ENCODE data around the gene KIDINS220.
"Not testable (repeated sequence)": the region's sequence is repeated elsewhere in the genome, so short reads cannot be mapped to it uniquely, and the experiment has no call there.

Gene KIDINS220

DNA sequence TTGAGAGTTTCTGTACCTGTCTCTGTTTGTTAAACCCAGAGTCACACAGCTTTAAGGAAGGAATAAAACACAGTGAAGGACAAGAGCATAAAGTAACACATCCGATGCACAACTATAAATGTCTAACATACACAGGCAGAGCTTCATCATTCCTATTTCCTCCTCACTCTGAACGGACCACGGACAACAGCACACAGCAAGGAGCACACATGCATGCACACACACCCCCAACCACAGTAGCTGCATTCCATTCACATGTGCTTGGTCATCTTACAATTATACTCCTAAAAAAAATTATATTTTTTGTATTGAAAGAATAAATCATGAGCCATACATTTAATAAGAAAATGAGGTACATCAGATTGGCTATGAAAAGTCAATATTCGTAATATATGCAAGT is 97.3 kb downstream of the KIDINS220 start:
- DNase-seq = no peak

DNA sequence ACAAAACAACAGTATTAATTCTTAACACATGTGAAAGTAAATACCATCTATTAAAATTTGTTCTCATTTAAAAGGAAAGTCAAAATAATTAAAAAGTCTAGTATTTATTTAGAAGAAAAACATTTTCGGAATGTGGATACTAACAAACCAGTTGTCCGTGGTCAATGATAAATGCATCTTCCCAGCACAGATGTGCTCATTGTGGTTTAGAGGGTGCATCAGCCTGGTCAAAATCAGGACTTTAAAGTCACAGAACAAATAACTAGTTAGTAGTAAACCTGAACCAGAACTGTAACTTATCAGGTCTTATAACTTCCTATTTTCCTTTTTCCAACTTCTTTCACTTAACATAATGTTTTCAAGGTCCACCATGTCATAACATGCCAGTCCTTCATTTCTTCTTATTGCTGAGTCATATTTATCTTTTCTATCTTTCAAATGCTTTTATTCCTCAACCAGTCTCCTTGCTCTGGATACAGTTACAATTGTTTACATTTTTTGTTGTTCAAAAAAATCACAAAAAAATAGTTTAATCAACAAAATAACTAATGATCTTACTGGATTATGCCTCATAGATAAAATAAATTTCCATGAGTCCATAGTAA is 99.7 kb downstream of the KIDINS220 start:
- DNase-seq = no peak

DNA sequence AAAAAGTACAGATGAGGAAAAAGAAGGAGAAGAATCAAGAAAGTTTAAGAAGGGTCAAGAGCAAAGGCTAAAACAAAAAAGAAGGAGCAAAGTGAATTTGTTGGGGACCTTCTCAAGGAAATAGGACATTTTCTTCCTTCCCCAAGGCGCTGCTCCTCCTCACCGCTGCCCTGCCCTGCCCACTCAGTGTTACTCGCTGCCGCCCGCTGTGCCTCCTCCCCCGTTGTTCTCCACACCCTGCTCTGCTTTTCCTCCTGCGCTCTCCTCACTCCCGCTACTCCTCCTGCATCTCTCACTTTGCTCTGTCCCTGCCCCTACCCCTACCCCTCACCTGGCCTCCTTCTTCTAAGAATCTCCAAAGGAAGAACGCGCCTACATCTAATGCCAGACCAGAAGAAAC is 104.8 kb downstream of the KIDINS220 start:
- DNase-seq = no peak

DNA sequence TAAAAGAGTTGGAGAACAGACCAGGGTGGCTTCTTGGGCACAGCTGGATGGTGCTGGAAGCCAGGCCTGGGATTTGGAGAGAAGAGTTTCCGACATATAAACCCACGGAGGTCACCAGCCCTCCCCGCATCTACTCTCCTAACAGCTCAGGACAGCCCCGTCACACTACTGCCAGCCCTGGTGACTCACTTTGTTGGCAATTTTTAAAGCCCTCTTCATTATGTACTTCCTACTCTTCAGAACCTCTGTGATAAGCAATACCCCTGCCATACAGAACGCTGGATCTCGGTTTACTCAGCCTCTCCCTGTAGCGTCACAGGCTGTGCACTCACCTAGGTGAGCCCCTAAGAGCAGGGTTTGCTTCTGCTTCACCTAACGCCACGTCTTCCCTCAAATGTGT is 107.5 kb downstream of the KIDINS220 start:
- DNase-seq = no peak

DNA sequence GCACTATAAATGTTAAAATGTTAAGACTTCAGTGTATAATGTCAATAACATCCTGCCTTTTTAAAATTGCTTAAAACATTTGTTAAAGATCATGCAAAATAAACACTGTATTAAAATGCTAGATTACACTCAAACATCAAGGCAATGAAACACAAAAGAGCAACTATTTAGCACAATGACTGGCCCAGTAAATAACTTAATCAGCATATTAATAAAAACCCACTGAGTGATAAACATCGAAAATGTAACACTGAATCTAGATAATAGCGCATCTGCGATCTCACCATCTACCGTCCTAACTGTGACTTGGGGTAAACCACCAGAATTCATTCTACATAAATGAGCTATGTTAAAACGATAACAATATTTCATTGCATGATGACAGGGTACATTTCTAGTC is 108.3 kb downstream of the KIDINS220 start:
- not testable (repeated sequence) for DNase-seq

DNA sequence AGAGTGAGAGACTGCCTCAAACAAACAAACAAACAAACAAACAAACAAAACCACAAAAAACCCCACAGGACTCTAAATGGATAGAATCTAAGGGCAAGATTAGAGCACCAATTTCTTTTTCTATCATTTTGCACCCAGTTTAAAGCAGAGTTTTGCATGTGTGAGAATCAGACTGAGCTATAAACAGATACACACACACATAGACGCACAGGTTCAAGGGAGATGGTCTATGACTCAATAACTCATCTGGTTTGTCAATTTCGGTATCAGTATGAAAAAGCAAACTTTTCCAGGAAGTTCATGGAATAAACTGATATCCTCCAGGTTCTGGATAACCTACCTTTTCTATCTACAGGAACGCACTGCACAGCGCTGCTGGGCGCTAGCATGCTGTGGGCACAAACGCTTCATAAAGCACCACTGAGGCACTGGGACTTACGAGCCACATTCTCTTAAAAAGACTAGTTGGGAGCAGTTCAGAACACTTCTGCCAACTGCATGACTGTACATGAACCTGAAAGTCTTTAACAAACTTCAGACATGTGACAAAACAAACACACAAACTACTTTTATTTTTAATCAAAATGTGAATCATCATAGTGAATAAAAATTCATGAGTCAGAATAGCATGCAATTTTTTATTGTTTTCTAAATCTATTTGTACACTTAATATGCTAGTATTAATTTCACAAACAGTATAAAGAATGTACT is 109.0 kb downstream of the KIDINS220 start:
- no peak for DNase-seq

DNA sequence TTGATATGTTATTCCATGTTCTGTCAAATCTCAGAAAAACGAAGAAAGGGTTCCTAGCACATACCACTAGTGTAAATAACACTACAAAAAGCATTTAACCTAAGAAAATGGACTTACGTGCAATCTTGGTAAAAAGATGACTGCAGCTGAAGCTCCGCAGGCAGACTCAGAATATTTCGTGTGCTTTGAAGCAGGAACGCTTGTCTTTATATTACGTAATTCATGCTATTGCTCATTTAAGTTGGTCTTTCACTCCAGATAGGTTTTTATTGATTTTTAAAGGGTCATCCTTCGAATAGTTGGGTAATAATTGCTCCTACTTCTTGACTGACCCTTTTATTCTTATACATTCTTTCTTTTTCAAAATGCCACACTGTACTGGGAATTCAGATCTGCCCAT is 111.6 kb downstream of the KIDINS220 start:
- DNase-seq = no peak

DNA sequence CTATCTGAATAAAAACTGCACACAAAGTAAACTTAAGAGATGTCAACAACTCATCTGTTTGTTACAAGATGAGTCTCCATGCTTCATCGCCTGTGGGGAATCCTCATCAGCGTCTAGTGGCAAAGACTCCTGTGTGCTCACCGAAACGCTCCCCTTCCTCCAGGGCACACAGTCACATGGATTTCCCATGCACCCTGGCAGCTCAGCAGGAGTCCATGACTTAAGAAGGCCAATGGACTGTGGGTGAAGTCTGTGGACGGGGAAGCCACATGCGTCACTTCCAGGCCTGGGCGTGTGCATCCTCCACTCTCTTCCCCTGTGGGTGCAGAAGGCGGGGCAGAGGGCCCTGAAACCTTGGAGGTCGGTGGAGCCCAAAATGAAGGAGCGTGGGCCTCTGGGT is 114.4 kb downstream of the KIDINS220 start:
- DNase-seq = no peak

GRCh38 chr2:8721410-8721809 is 116.0 kb downstream of the KIDINS220 start:
- DNase-seq = no peak

GRCh38 chr2:8720741-8721140 is 116.7 kb downstream of the KIDINS220 start:
- no peak for DNase-seq

DNA sequence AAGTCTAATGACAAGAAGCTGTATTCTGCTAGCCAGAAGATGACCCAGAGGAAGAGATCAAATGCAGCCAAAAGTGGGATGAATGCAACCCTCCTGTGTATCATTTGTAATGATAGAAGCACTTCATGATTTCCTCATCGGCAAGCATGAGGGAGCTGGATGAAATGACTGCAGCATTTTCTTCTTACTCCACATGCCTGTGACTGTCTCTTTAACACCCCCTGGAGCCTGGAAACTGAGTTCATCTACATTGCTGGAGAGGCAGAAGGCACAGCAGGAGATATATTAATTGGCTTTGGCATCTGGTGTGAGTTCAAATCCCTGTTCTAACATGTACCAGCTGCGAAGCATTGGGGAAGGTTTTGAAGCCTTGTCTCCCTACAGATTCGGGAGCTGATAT is 117.9 kb downstream of the KIDINS220 start:
- no peak for DNase-seq

DNA sequence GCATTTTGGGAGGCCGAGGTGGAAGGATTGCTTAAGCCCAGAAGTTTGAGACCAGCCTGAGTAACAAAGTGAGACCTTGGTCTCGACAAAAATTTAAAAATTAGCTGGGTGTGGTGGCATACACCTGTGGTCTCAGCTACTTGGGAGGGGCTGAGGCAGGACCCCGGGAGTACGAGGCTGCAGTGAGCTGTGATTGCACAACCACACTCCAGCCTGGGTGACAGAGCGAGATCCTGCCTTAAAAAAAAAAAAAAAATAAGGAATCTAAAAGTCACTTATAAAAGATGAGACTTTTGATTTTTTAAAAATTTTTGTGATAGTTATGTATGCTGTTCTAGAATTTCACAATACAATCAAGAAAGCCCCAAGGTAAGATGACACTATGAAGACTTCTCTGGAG is 122.4 kb downstream of the KIDINS220 start:
- DNase-seq = no peak

GRCh38 chr2:8714283-8714682 is 123.1 kb downstream of the KIDINS220 start:
- DNase-seq = no peak

DNA sequence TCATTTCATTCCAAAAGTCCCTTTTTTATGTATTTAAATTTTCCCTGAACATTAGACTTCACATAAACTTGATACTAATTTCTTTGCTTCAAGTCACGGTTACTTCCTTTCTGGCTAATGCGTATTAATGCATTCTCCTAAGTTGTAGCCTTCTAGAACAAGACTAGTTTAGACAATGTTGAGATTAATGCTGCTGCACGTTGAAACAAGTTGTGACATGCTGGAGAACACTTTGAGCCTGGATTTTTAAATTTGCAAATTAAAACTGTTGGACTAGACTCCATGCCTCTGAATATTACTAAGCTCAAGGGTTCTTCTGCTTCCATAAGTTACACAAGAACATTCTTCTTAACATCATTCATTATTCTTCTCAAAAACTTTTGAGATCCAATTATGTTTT is 126.5 kb downstream of the KIDINS220 start:
- DNase-seq = no peak

DNA sequence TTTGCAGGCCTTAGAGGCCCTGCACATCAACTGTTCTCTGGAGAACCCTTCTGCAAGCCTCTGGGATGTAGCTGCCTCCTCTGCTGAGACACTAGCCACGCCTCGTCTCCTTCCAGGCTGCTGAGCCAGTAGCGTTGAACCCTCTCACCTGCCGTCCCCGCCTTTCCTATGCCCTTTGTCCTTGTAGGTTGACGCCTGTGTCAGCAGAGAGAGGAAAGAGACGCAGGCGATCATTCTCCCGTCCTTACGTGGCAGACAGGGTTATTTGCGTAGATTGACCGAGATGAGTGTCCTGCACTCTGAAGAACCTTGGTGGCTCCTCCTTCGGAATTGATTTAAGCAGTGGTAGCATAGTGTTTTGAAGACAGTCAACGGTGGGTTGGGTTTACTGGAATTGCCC is 127.8 kb downstream of the KIDINS220 start:
- DNase-seq = no peak

- no peak for DNase-seq
Measured at GRCh38 chr2:8704906-8705305, 132.5 kb downstream of the KIDINS220 start.

DNA sequence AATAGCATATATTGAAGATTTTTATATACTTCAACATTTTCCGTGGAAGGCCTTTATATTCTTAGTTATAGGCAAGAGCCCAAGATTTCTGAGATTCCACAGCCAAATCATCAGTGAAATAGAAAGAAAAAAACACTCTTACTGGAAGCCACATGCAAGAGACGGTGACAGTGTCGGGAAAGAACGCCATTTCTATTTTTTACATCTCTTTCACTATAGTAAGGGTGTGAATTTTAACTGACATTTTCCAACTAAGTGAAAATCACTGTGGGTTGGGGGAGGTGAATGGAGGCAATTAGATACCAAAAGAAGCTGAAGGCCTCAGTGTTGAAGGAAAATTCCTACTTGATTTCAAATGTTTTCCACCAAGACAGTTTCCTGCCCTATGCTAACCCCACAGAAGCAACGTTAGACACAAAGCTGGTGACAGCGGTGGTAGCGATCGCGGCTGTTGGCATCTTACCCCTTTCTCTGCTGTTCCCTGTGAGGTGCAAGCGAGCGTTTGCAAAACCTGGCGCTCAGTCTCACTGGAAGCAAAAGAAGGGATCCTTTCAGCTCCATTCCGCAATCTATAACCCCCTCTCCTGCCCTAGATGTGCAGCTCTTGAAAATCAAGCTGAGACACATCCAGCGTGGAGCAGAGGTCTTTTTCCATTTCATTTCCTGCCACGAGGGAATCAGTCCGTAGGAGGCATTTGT is 135.6 kb downstream of the KIDINS220 start:
- no peak for DNase-seq

DNA sequence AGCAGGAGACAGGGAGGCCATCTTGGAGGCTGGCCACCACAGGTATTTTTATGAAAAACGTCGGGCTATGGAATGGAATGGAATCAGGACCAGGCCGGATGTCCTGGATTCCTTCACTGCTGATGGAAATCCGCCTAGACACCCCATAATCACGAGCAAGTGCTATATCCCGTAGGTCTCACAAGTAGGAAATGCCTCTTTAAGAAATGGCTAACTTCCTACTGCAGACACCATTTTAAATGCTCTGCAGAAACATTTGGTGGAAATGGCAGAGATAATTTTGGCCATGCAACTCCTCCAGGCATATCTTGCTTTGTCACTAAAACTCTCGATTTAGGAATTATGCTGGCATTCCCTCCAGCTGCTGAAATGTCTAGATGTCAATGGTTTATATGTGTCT is 137.6 kb downstream of the KIDINS220 start:
- DNase-seq = no peak

GRCh38 chr2:8697190-8697589 is 140.2 kb downstream of the KIDINS220 start:
- no peak for DNase-seq

- DNase-seq = no peak
Measured at GRCh38 chr2:8694737-8695136, 142.7 kb downstream of the KIDINS220 start.

DNA sequence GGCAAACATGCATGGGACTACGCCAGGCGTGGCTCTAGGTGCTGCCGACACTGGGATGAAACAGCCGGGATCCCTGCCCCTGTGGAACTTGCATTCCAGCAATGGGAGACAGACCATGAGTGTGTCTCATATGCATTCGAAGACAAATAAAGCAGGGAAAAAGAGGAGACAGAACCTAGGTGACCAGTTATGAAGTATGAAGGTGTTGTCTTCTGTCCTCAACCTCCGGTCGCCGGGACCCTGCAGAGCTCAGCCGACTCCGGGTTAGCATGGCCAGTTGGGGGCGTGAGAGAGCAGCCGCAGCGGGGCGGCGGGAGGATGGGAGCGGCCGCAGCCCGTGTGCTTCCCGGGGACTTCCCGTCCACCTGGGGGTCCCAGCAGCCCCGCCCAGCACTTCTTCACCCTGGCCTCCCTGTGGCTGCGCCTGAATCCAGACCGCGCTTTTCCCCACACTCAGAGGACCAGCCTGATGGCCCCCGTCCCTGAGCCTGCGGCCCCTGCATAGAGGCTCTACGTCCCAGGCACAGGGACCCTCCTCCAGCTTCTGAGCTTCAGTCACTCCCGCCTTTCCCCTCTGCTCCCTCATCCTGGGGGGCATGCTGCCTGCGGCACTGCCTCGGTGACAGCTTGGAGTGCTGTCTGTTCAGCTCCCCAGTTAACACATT is 144.1 kb downstream of the KIDINS220 start:
- no peak for DNase-seq

- no peak for DNase-seq
Measured at GRCh38 chr2:8692783-8693156, 144.6 kb downstream of the KIDINS220 start.

- DNase-seq = no peak
Measured at GRCh38 chr2:8691859-8692437, 145.5 kb downstream of the KIDINS220 start.
